Jurkat, Clone E6-1 (cell line): ENCODE results near the gene ITGB4.

Source experiments
- DNase-seq: peaks from one replicate; pipeline ENCODE4 v3.0.0-alpha.2; 2011; ENCODE audit warnings: low read depth, low spot score
- H3K4me3 ChIP-seq: 2 replicates; pipeline ENCODE4 v1.5.1; 2011; ENCODE audit warnings: mild to moderate bottlenecking, low read length, control low read depth, moderate library complexity

ITGB4 gene

GRCh38 chr17:75762513-75763268 lies 41.4 kb downstream of the ITGB4 start:
- H3K4me3 ChIP-seq = no peak overlapping the region
- DNase-seq = no peak

GRCh38 chr17:75763269-75763607 lies 42.0 kb downstream of the ITGB4 start:
- no peak overlapping the region for H3K4me3 ChIP-seq
- no peak for DNase-seq

- no peak for DNase-seq
Observed at GRCh38 chr17:75763613-75764416, 42.6 kb downstream of the ITGB4 start.

GRCh38 chr17:75764417-75764710 lies 43.1 kb downstream of the ITGB4 start:
- no peak for DNase-seq
- H3K4me3 ChIP-seq = peak overlapping the region; percentile 64

More at GRCh38 chr17:75763613-75764416, 42.6 kb downstream of the ITGB4 start:
- peak overlapping the region; percentile 64 for H3K4me3 ChIP-seq

GRCh38 chr17:75764711-75765421 lies 43.6 kb downstream of the ITGB4 start, which contains the start of gene GALK1:
TSS of gene GALK1 (minus strand) at chr17:75765192. CDS start at chr17:75765136, 56 bp downstream.
- peak within 1 kb of the TSS; percentile 64 for H3K4me3 ChIP-seq
- DNase-seq = no peak

- H3K4me3 ChIP-seq = no peak overlapping the region
- no peak for DNase-seq
Observed at GRCh38 chr17:75765981-75766380, 44.7 kb downstream of the ITGB4 start.

- no peak overlapping the region for H3K4me3 ChIP-seq
- DNase-seq = no peak
Observed at GRCh38 chr17:75767881-75768280, 46.6 kb downstream of the ITGB4 start.

- DNase-seq = no peak
- no peak overlapping the region for H3K4me3 ChIP-seq
Observed at GRCh38 chr17:75769536-75769935, 48.3 kb downstream of the ITGB4 start.

GRCh38 chr17:75771334-75772281 lies 50.3 kb downstream of the ITGB4 start:
- H3K4me3 ChIP-seq = no peak overlapping the region
- DNase-seq = no peak

GRCh38 chr17:75773121-75773807 lies 52.0 kb downstream of the ITGB4 start:
- DNase-seq = no peak
- H3K4me3 ChIP-seq = no peak overlapping the region

- H3K4me3 ChIP-seq = no peak overlapping the region
- no peak for DNase-seq
Observed at GRCh38 chr17:75773808-75774470, 52.7 kb downstream of the ITGB4 start.

GRCh38 chr17:75774471-75774990 lies 53.3 kb downstream of the ITGB4 start:
- no peak overlapping the region for H3K4me3 ChIP-seq
- no peak for DNase-seq

GRCh38 chr17:75774991-75775668 lies 53.9 kb downstream of the ITGB4 start:
- no peak overlapping the region for H3K4me3 ChIP-seq
- no peak for DNase-seq

GRCh38 chr17:75776386-75777295 lies 55.4 kb downstream of the ITGB4 start:
- no peak for DNase-seq
- no peak overlapping the region for H3K4me3 ChIP-seq

- DNase-seq = no peak
- H3K4me3 ChIP-seq = no peak overlapping the region
Observed at GRCh38 chr17:75777296-75777922, 56.1 kb downstream of the ITGB4 start.
